Astrocyte (in vitro differentiated cells and primary cell): ENCODE results near the gene ARHGEF3. TPM values are rescaled to one million over a fixed set of nuclear protein-coding genes. Genes with fewer than 3 reads are reported as not detected.

Experiments used
- DNase-seq: peaks from one replicate; pipeline ENCODE4 v3.0.0-alpha.2; 2010; ENCODE audit warnings: low read depth
- FAIRE-seq: peaks from 2 replicates; lab custom pipeline; 2011; peaks lifted over from hg19 to GRCh38; lab: Jason Lieb, UNC
- H2AFZ ChIP-seq: 2 replicates; pipeline ENCODE4 v1.6.0; 2012; ENCODE audit warnings: low read depth, low read length, inconsistent platforms
- H3K27ac ChIP-seq: 2 replicates; pipeline ENCODE4 v1.5.1; 2011; ENCODE audit warnings: low read depth, low read length, inconsistent platforms
- H3K27me3 ChIP-seq: 2 replicates; pipeline ENCODE4 v1.6.0; 2011; ENCODE audit warnings: low read length, inconsistent platforms; ENCODE audit not compliant: insufficient read depth
- H3K36me3 ChIP-seq: 2 replicates; pipeline ENCODE4 v1.5.1; 2011; ENCODE audit warnings: low read length, inconsistent platforms; ENCODE audit not compliant: insufficient read depth
- H3K4me1 ChIP-seq: 2 replicates; pipeline ENCODE4 v1.5.1; 2011; ENCODE audit warnings: low read length, inconsistent platforms; ENCODE audit not compliant: insufficient read depth
- H3K4me2 ChIP-seq: 2 replicates; pipeline ENCODE4 v1.6.0; 2012; ENCODE audit warnings: low read length, inconsistent platforms
- H3K4me3 ChIP-seq: 2 replicates; pipeline ENCODE4 v1.5.1; 2011; ENCODE audit warnings: low read depth, mild to moderate bottlenecking, low read length, inconsistent platforms; ENCODE audit not compliant: insufficient read depth
- H3K79me2 ChIP-seq: 2 replicates; pipeline ENCODE4 v1.6.0; 2012; ENCODE audit warnings: mild to moderate bottlenecking, low read length, inconsistent platforms; ENCODE audit not compliant: insufficient read depth
- H3K9ac ChIP-seq: 2 replicates; pipeline ENCODE4 v1.6.0; 2012; ENCODE audit warnings: mild to moderate bottlenecking, low read length, inconsistent platforms
- H3K9me3 ChIP-seq: 2 replicates; pipeline ENCODE4 v1.5.1; 2012; ENCODE audit warnings: low read depth, mild to moderate bottlenecking, low read length, inconsistent platforms; ENCODE audit not compliant: insufficient read depth
- H4K20me1 ChIP-seq: 2 replicates; pipeline ENCODE4 v1.6.0; 2012; ENCODE audit warnings: low read length, inconsistent platforms; ENCODE audit not compliant: insufficient read depth
- H3K27ac Mint-ChIP-seq: one replicate; pipeline ENCODE4 v1.8.0; 2021; ENCODE audit warnings: mild to moderate bottlenecking, mixed read lengths; ENCODE audit not compliant: unreplicated experiment
- H3K27me3 Mint-ChIP-seq: one replicate; pipeline ENCODE4 v1.8.0; 2021; ENCODE audit warnings: low read depth, mixed read lengths; ENCODE audit not compliant: unreplicated experiment
- H3K36me3 Mint-ChIP-seq: one replicate; pipeline ENCODE4 v1.8.0; 2021; ENCODE audit warnings: low read depth, mixed read lengths; ENCODE audit not compliant: unreplicated experiment
- H3K4me1 Mint-ChIP-seq: one replicate; pipeline ENCODE4 v1.8.0; 2021; ENCODE audit warnings: low read depth, mixed read lengths; ENCODE audit not compliant: unreplicated experiment
- H3K4me3 Mint-ChIP-seq: one replicate; pipeline ENCODE4 v1.8.0; 2021; ENCODE audit warnings: mild to moderate bottlenecking, moderate library complexity, mixed read lengths; ENCODE audit not compliant: unreplicated experiment
- H3K9me3 Mint-ChIP-seq: one replicate; pipeline ENCODE4 v1.8.0; 2021; ENCODE audit warnings: mild to moderate bottlenecking, mixed read lengths; ENCODE audit not compliant: unreplicated experiment
- CTCF ChIP-seq: IDR thresholded peaks from 2 replicates; pipeline ENCODE4 v1.5.1; 2011; ENCODE audit warnings: low read depth, mild to moderate bottlenecking, inconsistent platforms, low read length, moderate library complexity; ENCODE audit not compliant: insufficient read depth
- EZH2 ChIP-seq: IDR thresholded peaks from 2 replicates; pipeline ENCODE4 v1.6.1; 2012; ENCODE audit warnings: mild to moderate bottlenecking, low read length, inconsistent platforms; ENCODE audit not compliant: insufficient read depth
- total RNA-seq: library from RNA; stranded (reverse); gene quantifications from 2 replicates; pipeline ENCODE4 v1.2.1, GENCODE V29; 2021

ARHGEF3 gene
- total RNA-seq, 1 donor from 2014 or later, result 14.9 TPM

DNA sequence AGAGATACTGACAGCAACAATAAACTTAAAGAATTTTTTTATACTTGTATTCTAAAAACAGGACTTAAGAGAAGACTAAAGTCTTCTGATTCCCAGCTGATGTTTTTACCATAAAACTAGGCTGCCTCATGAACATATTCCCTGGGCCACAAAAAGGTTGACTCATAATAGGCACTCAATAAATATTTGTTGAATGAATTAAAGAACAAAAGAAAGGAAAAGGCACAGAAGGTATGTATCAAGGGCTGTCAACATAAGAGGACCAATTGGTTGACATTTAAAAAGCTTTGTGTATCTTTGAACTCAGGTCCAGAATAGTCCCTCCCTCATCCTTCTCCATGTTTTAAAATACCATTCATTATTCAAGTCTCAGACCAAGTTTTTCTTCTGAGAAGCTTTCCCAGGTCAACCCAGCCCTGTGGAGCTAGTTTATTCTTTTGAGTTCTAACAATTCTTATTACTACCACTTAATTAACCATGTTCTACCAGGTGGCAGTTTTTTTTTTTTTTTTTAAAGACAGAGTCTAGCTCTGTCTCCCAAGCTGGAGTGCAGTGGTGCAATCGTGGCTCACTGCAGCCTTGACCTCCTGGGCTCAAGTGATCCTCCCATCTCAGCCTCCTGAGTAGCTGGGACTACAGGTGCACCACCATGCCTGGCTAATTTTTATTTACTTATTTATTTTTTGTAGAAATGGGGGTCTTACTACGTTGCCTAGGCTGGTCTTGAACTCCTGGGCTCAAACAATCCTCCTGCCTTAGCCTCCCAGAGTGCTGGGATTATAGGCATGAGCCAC is 17.5 kb upstream of the ARHGEF3 start:
- Histone ChIP-seq H3K27ac (no peak overlapping the region), H3K9ac (no peak overlapping the region), H3K79me2 (no peaks in the 10 kb centered on the region), H3K27me3 (no peaks in the 10 kb centered on the region), H2AFZ (no peak overlapping the region), H3K9me3 (no peaks in the 10 kb centered on the region), H3K4me2 (no peak overlapping the region), H3K4me3 (no peak overlapping the region), H4K20me1 (no peaks in the 10 kb centered on the region), H3K4me1 (no peaks in the 10 kb centered on the region), H3K36me3 (no peaks in the 10 kb centered on the region)
- TF ChIP-seq CTCF, result no peak
- no peak for TF ChIP-seq EZH2
- DNase-seq (no peak), FAIRE-seq (no peak)
- Mint-ChIP-seq H3K27ac (no peak overlapping the region), H3K4me3 (no peak overlapping the region), H3K4me1 (peaks cover 13% of the 10 kb centered on the region), H3K36me3 (no peaks in the 10 kb centered on the region), H3K27me3 (peaks cover 4% of the 10 kb centered on the region), H3K9me3 (no peaks in the 10 kb centered on the region)

- no peaks in the 10 kb centered on the region for H3K9me3 Mint-ChIP-seq
- Histone ChIP-seq H3K4me2 (no peak overlapping the region), H3K4me3 (no peak overlapping the region), H3K27ac (no peak overlapping the region), H3K79me2 (no peaks in the 10 kb centered on the region), H3K4me1 (peaks cover under 1% of the 10 kb centered on the region), H3K9ac (no peak overlapping the region), H4K20me1 (no peaks in the 10 kb centered on the region), H2AFZ (no peak overlapping the region), H3K36me3 (no peaks in the 10 kb centered on the region), H3K9me3 (no peaks in the 10 kb centered on the region), H3K27me3 (no peaks in the 10 kb centered on the region)
- no peak for TF ChIP-seq EZH2
- TF ChIP-seq CTCF, result no peak
- H3K36me3 Mint-ChIP-seq, result no peaks in the 10 kb centered on the region
- H3K4me1 Mint-ChIP-seq, result peaks cover 5% of the 10 kb centered on the region
- DNase-seq (no peak), FAIRE-seq (no peak)
- peaks cover 4% of the 10 kb centered on the region for H3K27me3 Mint-ChIP-seq
- H3K27ac Mint-ChIP-seq, result no peak overlapping the region
- H3K4me3 Mint-ChIP-seq, result no peak overlapping the region
These were observed 16.6 kb upstream of the ARHGEF3 start for GRCh38 chr3:56818156-56818985.
